Measurements from ENCODE around the gene EOGT.
A peak's percentile ranks its signal among the peaks of the same experiment; 100 is the strongest.

EOGT gene

DNA sequence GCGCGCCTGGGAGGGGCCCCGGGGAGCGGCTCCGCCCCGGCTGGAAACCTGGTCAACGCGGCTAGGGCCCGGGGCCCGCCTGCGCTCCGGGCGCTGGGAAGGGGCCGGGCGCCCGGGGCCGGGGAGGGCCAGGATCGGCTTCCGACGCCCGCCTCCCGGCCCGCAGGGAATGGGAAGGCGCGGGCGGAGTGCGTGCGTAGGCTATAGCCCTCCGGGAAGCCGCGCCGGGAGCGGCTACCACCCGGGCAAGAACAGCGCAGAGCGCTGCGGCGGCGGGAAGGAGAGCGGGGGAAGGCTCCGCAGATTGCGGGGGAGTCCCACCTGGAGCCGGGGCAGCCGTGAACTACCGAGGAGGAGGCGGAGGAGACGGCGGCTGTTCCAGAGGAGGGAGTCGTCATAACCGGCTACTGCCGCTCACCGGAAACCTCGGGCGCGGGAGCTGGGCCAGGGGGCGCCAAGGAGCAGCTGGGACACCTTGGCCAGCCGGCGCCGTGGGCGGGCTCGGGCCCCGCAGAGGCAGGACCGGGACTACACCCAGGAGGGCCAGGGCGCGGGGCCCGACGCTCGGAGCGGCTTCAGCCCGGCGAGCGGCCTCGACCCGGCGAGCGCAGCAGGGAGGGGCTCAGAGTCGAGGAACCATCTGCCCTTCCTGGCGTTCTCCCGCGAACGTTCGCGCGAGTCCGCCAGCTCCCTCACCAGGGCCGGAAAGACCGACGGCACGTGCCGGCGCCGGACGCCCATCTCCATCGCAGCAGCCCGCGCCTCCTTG, at the start of gene EOGT:
EOGT (minus strand) TSS at position 432 of the 769 bp plus-strand sequence. CDS start 3,838 bp downstream, outside the sequence.
- peak; percentile 87 for DNase-seq

DNA sequence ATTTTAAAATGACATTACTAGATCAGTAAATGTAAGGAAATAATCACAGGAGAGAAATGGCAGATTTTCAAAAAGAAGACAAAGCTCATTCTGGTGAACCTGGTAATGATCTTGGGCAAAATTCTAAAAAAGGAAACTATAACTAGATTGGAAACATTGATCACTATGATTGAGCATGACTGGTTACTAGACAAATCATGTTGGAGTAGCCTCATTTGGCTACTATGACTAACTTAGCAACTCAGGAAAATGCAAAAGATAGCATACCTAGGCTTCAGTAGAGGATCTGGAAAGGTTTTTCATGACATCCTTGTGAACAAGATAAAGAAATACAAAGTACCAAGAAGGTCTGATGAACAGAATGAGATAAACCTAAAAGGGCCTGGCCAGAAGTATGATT, 46.2 kb upstream of the EOGT start:
- DNase-seq: no peak

DNA sequence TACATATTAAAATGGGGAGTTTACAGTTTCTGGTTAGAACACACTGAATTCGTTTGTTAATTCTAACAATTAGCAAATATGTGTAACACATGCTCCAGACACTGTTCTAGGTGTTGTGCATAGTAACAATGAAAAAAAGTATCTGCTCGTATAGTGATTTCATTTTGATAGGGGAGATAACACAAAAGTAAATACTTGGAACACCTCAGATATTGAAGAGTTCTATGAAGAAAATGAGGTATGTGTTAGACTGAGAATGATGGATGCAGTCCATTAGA, 45.4 kb upstream of the EOGT start:
- DNase-seq: no peak

DNA sequence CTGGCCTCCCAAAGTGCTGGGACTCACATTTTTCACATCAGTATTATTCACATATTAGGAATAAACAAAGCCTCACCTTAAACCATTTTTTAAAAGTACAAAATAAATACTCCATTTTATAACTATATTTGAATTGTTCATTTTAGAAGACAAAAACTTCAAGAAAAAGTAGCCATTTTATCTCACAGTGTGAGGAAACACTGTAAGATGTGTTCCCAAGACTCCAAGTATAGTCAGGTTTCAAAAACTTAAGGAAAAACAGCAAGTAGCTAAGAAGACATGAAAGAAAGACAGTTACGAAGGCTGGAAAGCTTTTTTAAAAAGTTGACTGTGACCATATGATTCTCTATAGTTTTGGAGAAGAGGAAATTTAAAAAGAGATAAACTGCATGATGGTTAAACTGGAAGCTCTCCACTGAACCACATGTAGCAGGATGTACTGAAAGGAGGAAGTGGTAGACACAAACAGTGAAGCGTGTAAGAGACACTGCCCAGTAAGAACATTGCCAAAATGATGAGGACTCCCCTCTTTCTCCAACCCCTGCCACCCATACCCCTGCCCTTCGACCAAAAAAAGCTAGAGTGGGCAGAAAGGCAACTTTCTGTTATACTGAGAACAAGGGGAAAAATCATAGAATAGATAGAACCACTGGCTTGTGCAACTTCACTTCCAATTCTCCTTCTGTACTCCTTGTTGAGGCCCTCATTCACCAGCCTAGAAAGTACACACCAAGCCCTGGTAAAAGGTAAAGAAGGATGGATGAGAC, 44.9 kb upstream of the EOGT start:
- DNase-seq: no peak

DNA sequence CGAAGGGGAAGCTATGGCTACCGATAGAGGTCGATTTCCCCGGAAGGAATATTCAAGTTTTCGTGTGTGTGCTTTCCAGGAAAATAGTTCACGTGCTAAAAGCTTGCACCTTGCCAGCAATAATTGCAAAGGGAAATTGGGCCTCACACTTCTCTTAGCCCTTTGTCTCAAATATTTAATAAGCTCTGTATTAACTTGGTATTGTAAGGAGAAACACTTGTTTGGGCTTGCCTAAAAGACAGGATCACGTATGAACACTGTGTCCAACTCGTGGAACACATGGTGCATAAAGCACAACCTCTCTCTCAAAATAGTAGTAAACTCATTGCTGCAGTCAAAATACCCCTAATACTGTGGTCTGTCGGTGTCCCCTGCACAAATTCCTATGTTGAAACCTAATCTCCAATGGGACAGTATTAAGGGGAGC, 39.0 kb upstream of the EOGT start:
- DNase-seq: no peak

DNA sequence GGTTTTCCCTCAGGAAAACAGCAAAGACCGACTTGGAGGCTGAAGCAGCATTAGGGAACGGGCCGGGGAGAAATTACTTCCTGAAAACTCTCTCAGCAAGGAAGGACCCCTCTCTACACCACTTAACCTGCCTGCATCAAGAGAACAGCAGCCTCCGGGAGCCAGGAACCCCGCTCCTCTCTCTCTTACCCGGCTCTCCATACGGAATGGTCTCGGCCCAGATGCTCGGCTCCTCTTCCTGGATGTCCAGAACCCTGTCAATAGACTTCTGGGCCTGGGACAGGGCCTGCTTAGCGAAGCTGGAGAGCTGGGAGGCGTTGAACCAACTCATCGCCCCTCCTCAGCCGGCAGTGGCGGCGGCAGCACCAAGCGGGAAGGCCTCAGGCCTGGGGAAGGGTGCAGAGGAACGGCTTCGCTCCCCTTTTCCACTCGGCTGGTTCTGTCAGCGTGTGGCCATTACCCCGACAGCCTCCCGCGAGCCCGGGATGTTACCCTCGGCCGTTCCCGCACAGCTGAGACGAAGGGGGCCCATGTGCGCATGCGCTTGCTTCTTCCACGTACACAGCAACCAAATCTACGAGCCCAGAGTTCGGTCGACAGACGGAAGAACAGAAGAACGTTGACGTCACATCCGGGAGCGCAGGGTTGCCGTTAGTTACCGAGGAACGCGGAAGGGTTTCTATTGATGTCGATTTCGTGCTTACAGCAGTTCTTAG, 38.4 kb upstream of the EOGT start, which contains the start of gene TMF1:
TMF1 (minus strand) TSS at position 578 of the 716 bp plus-strand sequence; CDS start at position 331, 247 bp downstream.
- peak; percentile 94 for DNase-seq

DNA sequence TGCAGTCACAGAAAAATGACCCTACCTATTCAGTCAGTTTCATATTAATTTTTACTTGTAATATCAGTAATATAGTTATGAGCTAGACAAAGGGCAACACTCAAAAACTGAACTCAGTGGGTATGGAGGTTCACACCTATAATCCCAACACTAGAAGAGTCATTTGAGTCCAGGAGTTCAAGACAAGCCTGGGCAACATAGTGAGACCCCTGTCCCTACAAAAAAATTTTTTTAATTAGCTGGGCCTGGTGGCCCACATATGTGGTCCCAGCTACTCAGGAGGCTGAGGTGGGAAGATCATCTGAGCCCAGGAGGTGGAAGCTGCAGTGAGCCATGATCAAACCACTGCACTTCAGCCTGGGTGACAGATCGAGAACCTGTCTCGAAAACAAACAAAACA, 35.5 kb upstream of the EOGT start:
- no peak for DNase-seq

DNA sequence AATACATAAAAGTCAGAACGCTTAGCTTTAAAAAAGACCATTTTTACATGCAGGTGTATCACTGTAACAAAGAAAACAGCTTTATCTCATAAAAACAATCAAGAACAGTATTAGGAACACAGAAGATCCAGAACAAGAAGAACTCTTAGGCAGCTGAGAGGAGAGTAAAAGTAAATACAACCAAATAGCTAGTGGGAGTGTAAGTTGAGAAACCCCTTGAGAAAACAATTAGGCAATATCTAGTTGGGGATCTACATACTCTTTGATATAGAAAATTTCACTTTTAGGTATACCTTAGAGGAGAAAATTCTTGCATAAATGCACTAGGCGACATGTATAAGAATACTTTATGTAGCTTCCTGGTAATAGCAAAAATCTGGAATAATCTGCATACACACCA, 31.1 kb upstream of the EOGT start:
- no peak for DNase-seq

DNA sequence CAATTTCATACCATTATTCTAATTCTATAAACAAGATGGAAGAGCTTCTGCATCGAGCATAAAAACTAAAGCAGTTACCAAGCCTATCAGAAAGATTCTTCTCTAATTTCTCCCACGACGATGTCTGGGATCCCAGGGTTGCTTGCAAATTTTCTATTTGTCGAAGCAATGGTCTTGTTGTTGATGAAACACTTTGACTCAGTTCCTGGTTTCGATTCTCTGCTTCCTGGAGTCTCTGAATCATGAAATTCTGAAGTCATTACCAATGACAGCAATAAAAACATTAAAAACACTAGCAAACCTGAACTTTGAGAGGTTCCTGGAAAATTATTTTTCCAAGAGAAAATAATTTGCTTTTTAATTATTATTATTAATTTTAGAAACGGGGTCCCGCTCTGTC, 20.0 kb upstream of the EOGT start:
- no peak for DNase-seq

DNA sequence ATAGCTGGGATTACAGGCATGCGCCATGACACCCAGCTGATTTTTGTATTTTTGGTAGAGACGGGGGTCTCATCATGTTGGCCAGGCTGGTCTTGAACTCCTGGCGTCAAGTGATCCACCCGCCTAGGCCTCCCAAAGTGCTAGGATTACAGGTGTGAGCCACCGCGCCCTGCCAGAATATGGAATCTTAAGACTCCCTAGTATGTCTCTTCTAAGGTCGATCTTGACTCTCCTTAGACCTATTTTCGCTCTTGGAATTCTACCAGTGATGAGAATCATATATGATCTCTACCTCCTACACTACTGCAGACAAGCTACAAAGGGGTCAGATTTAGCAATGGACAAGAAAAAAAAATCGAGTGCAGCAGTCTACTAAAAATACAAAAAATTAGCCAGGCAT, 19.3 kb upstream of the EOGT start:
- no peak for DNase-seq

DNA sequence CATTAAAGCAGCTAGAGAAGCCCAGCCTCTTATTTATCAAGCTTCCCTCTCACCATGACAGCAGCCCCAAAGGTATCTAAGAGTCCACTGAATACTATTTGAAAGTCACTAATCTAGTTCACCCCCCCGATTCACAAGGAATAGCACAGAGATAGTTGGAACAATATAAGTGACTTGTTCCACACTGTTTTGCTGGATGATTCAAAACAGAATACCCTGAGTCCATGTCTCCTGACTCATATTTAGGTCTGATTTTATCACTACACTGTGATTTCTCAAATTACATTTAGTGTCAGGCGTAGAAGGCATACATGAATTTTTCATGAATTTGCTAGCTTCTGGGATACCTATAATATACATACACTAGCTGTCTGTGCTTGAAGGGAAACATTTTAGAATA, 18.7 kb upstream of the EOGT start:
- no peak for DNase-seq

DNA sequence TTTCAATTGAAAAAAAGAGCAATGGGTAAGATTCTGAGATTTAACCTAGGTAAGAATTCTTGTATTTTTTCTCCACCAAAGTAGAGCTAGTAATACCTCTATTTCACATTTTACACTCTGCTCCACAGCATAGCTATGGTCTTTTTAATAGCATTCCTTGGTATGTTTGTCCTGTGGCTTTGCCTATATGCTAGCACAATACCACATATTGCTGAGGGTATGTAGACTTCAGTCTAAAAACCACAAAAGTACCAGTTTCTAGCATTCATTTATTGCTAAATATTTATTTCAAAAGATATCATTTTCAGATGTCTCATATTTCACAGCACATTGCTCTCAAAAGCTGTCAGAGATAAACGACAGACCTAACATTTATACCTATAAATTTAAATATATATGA, 18.2 kb upstream of the EOGT start:
- DNase-seq: no peak

DNA sequence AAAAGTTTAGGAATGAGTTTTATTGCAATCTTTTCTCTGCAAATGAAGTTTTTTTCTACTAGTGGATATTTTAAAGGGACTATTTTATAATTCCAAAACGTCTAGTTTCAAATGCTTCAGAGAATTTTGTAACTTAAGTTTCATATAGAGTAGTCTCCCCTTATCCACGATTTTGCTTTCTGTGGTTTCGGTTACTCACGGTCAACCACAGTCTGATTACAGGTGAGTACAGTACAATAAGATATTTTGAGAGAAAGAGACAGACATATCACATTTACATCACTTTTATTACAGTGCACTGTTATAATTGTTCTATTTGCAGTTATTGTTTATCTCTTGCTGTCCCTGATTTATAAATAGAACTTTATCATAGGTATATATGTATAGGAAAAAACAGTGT, 7.4 kb upstream of the EOGT start:
- DNase-seq: no peak

DNA sequence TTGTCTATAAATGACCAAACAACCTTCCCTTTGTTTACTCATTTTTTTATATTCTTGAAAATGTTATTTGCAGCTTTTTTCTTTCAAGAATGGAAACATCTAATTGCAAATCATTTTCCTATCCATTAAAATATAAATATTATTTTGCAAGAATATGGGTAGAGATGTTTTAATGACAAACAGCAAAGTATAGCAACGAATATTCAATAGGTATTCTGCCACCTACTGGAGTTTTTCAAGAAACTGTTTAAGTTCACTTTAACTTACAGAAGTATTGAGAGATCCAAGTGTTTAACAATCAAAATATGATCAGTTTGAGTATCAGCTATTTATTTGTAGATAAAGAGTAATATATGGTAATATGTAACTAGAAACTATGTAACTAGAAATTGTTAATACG, 6.9 kb upstream of the EOGT start:
- DNase-seq: no peak

DNA sequence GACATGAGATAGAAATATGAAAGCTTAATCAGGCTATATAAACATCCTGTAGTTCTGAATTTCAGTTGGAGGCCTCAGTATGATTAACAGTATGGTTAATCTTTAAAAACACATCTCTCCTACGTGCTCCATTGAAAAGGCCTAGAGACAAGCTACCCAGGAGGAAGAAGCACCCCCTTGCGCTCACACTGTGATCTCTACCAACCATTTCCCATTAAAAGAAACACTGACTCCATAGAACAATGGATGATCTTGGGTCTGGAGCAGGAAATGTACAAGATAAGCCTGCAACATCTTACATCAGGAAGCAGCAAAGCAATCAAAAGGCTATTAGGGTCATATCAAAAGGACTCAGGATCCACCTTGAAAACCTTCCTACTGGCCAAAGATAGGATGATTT, 3.4 kb upstream of the EOGT start:
- no peak for DNase-seq

DNA sequence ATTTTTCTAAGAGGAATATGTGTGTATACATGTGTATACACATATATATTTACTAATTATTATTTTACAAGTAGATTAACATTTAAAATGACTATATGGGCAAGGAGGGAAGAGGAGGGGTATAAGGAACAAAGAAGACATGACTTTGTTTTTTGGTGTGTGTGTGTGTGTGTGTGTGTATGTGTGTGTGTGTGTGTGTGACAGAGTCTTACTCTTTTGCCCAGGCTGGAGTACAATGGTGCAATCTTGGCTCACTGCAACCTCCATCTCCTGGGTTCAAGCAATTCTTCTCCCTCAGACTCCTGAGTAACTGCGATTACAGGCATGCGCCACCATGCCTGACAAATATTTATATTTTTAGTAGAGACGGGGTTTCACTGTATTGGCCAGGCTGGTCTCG, 2.6 kb upstream of the EOGT start:
- no peak for DNase-seq

DNA sequence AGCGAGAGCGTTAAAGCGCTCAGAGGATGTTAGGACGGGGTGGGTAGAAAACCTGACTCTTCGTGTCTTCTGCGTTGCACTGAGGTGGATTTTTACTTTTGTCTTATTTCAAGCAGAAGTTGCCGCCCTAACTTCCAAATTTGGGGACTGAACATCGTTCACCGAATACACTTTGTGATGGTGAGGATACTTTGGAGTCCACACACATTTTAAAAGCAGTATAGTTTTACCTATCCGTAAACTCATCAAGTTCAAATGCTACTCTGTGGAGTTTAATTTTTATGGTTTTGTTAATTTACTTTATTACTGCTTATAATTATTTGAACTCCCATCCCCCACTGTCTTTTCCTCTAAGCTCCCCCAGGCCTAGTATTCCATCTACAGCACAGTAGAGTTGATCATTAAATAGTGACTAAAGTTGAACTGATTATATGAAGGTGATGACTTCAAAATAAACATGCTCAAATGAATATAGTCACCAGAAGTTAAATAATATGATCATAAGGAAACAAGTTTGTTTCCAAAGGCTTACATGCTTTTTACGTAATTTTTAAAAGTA, 617 bp upstream of the EOGT start:
- DNase-seq: no peak

DNA sequence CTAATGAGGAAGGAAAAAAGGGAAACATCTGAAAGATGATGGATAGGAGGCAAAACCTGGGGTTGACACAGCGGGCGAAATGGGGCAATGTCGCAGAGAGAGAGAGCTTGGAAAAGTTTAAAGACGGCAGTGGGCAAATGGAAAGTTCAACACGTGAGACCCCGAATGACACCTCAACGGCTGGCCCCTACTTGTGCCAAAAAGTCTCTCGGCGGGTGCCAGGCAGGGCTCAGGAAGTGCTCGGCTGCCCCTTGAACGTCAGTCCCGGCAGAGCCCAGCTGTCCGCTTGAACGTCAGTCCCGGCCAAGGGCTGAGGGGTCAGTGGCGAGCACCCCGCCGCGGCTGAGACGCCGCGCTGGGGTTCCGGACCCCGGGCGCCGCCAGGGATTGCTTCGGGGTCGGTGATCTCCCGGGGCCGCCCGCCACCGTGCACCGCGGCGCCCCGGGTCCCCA, 658 bp downstream of the EOGT start:
- DNase-seq: no peak

DNA sequence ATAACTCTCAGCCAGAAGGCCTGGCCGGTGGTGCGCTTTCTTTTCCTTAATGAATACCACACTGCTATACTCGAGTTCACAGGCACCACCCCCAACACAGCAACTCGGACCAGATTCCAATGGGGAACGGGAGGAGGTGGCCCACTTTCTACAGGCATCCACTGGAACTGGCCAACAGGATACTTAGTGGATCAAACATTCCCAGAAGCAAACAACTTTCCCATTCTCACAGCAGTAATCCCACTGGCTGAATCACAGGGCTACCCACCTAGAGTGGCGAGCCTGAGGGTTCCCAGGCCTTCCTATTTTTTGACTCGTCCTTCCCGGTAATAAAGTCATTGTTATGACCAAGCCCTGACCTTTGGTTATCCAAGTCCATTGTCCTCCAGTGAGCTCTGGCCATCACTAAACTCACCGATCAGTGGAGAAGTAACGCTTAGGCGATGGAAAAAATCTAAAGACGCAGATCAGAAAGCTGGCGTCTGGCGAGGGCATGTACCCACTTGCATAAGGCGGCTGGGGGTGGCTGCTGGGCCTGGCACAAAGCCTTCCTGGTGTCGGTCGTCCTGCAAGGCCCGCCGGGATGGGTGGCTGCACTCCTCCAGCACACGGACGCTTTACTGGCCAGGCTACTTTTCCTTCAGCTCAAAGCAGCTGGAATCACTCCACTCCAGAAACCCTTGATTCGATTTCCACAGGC, 1.2 kb downstream of the EOGT start:
- no peak for DNase-seq

DNA sequence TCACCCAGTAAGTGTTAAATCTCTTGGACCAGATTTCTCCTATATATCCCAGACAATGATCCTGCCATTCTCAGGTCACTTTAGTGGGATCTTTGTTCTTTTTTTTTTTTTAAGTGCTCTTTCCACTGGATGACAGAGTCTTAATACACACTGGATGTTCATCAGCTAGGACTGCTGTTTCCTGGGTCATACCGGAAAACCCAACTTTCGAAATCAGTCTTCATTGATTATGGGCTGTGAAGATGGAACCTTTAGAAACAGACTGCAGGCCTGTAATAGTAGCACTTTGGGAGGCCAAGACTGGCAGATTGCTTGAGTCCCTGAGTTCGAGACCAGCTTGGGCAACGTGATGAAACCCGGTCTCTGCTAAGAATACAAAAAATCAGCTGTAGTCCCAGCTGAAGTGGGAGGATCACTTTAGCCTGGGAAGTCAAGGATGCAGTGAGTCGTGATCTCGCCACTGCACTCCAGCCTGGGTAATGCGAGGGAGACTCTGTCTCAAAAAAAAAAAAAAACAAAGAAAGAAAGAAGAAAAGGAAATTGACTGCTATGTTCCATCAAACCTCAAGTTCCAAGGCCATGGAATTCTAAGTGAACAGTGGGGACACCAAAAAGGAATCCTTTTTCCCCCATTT, 2.3 kb downstream of the EOGT start:
- no peak for DNase-seq

DNA sequence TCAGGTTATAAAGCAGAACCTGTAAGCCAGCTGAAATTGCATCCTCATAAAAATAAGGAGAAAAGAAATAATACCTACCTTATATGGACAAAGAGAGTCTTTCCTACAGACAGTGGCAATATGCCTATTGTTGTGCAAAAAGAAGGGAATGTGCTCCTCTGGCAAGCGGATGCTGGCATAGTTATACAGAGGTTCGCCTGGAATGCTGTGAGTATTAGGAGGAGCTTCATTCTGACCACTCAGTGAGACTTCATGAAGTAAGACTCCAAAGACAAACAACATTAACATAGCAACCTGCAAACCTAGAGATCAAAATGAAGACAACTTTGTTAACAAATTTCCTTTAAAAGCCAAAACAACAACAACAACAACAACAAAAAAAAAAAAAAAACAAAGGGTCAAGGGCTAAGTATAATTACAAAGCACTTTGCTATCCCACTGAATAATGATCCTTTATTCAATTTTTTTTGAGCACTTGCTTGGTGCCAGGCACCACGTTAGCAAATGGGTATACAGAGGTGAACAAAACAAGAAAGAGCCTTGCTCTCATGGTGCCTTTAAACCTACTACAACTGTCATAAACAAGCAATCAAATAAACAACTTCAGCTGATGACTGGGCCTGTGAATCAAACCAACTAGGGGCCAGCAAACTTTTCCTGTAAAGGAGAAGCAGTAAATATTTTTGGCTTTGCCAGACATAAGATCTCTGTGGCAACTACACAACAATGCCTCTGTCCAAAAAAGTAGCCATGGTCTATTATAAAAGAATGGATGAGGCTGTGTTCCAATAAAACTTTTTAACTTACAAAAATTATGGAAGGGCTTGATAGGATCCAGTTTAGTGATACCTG, 3.7 kb downstream of the EOGT start:
- no peak for DNase-seq
